ENCODE data around the gene RFT1. TPM values are rescaled to one million over a fixed set of nuclear protein-coding genes. Genes with fewer than 3 reads are reported as not detected.

The RFT1 gene
- total RNA-seq, 2 donors from 2014 or later = 29.3 to 35.2 TPM

DNA sequence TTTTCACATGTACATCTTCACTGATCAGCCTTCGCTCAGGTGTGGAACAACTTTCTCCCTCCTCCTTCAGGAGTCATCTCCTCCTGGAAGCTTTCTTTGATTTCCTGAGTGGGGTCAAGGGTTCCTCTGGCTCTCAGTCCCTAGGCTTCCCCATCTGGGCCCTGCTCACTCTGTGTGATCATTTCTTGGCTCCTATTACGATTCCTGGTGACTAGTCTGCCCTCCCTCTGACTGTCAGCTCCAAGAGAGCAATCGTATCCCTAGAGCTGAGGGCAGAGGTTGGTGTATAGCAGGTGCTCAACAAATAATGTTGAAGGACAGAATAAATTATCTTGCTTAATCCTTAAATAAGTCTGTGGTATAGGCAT lies 15.5 kb upstream of the RFT1 start:
- Mint-ChIP-seq H3K36me3 (ENCODE audit: low read depth) (no peaks in the 10 kb centered on the region), H3K27me3 (ENCODE audit: insufficient read depth) (no peaks in the 10 kb centered on the region), H3K27ac (no peak overlapping the region), H3K4me1 (no peaks in the 10 kb centered on the region), H3K9me3 (no peaks in the 10 kb centered on the region), H3K4me3 (no peak overlapping the region)
- Histone ChIP-seq H3K9ac (ENCODE audit: extremely low read depth, low read length, poor library complexity, severe bottlenecking) (no peak overlapping the region), H3K4me1 (ENCODE audit: control insufficient read depth, insufficient read depth, low read length) (no peaks in the 10 kb centered on the region), H3K27ac (ENCODE audit: low read depth, low read length) (no peak overlapping the region), H3K9me3 (ENCODE audit: control insufficient read depth, low read length) (no peaks in the 10 kb centered on the region), H3K27me3 (ENCODE audit: control insufficient read depth, insufficient read depth, low read length, poor library complexity, severe bottlenecking) (no peaks in the 10 kb centered on the region), H3K4me3 (ENCODE audit: low read length) (no peak overlapping the region), H3K36me3 (ENCODE audit: control insufficient read depth, insufficient read depth, low read length) (no peaks in the 10 kb centered on the region)
- WGBS, 2 experiments (ENCODE audit: insufficient coverage in 1 of 2, insufficient read length in 1 of 2) = 90 to 96% methylated on average over 2 to 3 of the region's 3 CpGs
- no peak for DNase-seq
- TF ChIP-seq, protein P1, sequence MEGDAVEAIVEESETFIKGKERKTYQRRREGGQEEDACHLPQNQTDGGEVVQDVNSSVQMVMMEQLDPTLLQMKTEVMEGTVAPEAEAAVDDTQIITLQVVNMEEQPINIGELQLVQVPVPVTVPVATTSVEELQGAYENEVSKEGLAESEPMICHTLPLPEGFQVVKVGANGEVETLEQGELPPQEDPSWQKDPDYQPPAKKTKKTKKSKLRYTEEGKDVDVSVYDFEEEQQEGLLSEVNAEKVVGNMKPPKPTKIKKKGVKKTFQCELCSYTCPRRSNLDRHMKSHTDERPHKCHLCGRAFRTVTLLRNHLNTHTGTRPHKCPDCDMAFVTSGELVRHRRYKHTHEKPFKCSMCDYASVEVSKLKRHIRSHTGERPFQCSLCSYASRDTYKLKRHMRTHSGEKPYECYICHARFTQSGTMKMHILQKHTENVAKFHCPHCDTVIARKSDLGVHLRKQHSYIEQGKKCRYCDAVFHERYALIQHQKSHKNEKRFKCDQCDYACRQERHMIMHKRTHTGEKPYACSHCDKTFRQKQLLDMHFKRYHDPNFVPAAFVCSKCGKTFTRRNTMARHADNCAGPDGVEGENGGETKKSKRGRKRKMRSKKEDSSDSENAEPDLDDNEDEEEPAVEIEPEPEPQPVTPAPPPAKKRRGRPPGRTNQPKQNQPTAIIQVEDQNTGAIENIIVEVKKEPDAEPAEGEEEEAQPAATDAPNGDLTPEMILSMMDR (conservative IDR thresholded peaks at IDR 0.05) = no peak

DNA sequence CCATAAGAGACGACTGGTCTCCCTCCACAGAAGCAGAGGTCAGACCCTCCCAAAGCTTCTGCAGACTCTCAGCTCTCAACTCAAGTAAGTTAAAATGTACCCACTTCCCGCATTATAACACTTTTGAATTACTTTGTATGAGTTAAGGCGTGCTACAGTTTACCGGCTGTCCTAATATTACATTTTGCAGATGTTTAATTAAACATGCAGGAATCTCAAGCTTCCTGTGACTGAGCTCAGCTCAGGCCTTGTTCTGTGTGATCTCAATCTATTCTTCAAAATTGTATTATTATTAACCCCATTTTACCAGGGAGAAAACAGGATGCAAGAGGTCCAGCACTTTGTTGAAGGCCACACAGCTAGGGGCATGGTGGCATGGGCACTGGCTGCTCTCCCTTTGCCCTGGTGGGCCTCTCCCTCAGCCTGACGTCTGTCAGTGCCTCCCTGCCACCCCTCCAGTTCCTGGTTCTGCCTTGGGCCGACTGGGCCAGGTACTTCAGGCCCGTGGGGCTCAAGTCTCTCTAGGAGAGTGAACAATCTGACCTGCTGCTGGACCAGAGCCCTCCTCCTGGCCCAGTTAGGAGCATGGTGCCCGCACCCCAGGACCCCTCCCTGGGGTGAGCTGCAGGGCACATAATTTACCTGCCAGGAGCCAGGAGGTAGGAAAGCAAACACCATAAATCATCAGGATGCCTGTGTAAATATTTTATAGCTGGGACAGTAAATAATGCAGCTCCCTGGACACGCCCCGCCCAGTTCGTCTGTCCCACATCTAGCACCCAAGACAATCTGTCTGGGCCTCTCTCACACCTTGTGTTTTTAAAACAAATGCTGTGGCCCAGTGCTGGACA lies 14.9 kb upstream of the RFT1 start:
- TF ChIP-seq, protein P1 (conservative IDR thresholded peaks at IDR 0.05) = no peak
- H3K27me3 ChIP-seq (ENCODE audit: control insufficient read depth, insufficient read depth, low read length, poor library complexity, severe bottlenecking) = no peaks in the 10 kb centered on the region
- Mint-ChIP-seq H3K27me3 (ENCODE audit: insufficient read depth) (no peaks in the 10 kb centered on the region), H3K4me1 (no peaks in the 10 kb centered on the region), H3K27ac (no peak overlapping the region), H3K9me3 (no peaks in the 10 kb centered on the region), H3K36me3 (ENCODE audit: low read depth) (no peaks in the 10 kb centered on the region), H3K4me3 (no peak overlapping the region)
- H3K4me3 ChIP-seq (ENCODE audit: low read length) = no peak overlapping the region
- no peaks in the 10 kb centered on the region for H3K4me1 ChIP-seq (ENCODE audit: control insufficient read depth, insufficient read depth, low read length)
- no peak overlapping the region for H3K9ac ChIP-seq (ENCODE audit: extremely low read depth, low read length, poor library complexity, severe bottlenecking)
- 91 to 92% methylated on average over 10 to 11 of the region's 11 CpGs for WGBS, 2 experiments (ENCODE audit: insufficient coverage in 1 of 2, insufficient read length in 1 of 2)
- H3K36me3 ChIP-seq (ENCODE audit: control insufficient read depth, insufficient read depth, low read length) = no peaks in the 10 kb centered on the region
- no peak for DNase-seq
- no peaks in the 10 kb centered on the region for H3K9me3 ChIP-seq (ENCODE audit: control insufficient read depth, low read length)
- no peak overlapping the region for H3K27ac ChIP-seq (ENCODE audit: low read depth, low read length)

DNA sequence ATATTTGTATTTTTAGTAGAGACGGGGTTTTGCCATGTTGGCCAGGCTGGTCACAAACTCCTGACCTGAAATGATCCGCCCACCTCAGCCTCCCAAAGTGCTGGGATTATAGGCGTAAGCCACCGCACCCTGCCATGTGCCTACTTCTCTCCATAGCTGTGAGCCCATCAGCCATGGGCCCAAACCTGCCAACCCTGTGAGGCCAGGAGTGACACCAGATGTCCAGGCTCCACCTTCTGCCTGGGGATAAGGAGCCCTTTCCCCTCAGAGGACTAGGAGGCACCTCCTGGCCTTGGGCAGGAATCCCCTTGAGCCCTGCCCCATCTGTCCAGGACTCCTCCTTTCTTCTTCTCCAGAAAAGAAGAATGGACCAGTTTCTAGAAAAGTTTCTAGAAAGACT lies 14.2 kb upstream of the RFT1 start:
- Mint-ChIP-seq H3K36me3 (ENCODE audit: low read depth) (no peaks in the 10 kb centered on the region), H3K9me3 (no peaks in the 10 kb centered on the region), H3K27ac (no peak overlapping the region), H3K4me1 (no peaks in the 10 kb centered on the region), H3K27me3 (ENCODE audit: insufficient read depth) (no peaks in the 10 kb centered on the region), H3K4me3 (no peak overlapping the region)
- Histone ChIP-seq H3K27ac (ENCODE audit: low read depth, low read length) (no peak overlapping the region), H3K4me1 (ENCODE audit: control insufficient read depth, insufficient read depth, low read length) (no peaks in the 10 kb centered on the region), H3K4me3 (ENCODE audit: low read length) (no peak overlapping the region), H3K36me3 (ENCODE audit: control insufficient read depth, insufficient read depth, low read length) (no peaks in the 10 kb centered on the region), H3K9me3 (ENCODE audit: control insufficient read depth, low read length) (no peaks in the 10 kb centered on the region), H3K9ac (ENCODE audit: extremely low read depth, low read length, poor library complexity, severe bottlenecking) (no peak overlapping the region), H3K27me3 (ENCODE audit: control insufficient read depth, insufficient read depth, low read length, poor library complexity, severe bottlenecking) (no peaks in the 10 kb centered on the region)
- TF ChIP-seq, protein P1 (conservative IDR thresholded peaks at IDR 0.05) = no peak
- DNase-seq = no peak
- WGBS, 2 experiments (ENCODE audit: insufficient coverage in 1 of 2, insufficient read length in 1 of 2) = 90 to 95% methylated on average over 3 to 4 of the region's 4 CpGs
